Suprapubic skin (tissue), 3 donors: Measurements from ENCODE around the gene APIP.

Experiments
- POLR2A ChIP-seq, 2 donors: fragments of 450-650 bp; IDR thresholded peaks; one replicate each; pipeline ENCODE4 v1.6.1; 2017; ENCODE audit warnings: antibody characterized with exemption in 2 of 2, mild to moderate bottlenecking in 2 of 2, moderate library complexity in 2 of 2
- TF ChIP-seq, protein P1 (sequence below), 2 donors: fragments of 200-600 bp in 1 of 2; fragments of 450-650 bp in 1 of 2; sonication (generic) in 1 of 2; IDR thresholded peaks; one replicate each; pipeline ENCODE4 v1.5.1; 2016 to 2019; ENCODE audit warnings: antibody characterized with exemption in 2 of 2, mild to moderate bottlenecking in 1 of 2, moderate library complexity in 1 of 2

DNA sequence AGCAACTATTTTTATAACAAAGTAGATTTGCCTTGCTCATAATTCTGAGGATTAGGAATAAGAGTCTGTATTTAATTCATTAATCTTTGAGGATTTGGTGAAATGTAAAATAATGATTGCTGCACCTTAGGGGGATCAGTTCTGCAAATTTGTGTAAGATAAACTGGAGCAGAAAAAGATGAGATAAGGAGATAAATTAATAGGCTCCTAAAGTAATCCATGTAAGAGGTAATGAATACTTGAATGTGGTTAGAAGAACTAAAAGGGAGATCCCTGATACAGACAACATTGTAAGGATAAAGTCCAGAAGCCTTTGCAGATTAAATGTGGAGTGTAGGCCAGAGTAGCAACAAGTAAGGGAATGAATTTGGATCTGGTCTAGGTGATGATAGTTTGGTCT lies 45.9 kb upstream of the APIP start:
- TF ChIP-seq, protein P1, sequence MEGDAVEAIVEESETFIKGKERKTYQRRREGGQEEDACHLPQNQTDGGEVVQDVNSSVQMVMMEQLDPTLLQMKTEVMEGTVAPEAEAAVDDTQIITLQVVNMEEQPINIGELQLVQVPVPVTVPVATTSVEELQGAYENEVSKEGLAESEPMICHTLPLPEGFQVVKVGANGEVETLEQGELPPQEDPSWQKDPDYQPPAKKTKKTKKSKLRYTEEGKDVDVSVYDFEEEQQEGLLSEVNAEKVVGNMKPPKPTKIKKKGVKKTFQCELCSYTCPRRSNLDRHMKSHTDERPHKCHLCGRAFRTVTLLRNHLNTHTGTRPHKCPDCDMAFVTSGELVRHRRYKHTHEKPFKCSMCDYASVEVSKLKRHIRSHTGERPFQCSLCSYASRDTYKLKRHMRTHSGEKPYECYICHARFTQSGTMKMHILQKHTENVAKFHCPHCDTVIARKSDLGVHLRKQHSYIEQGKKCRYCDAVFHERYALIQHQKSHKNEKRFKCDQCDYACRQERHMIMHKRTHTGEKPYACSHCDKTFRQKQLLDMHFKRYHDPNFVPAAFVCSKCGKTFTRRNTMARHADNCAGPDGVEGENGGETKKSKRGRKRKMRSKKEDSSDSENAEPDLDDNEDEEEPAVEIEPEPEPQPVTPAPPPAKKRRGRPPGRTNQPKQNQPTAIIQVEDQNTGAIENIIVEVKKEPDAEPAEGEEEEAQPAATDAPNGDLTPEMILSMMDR (IDR thresholded peaks at IDR 0.05): no peak
- no peak for TF ChIP-seq POLR2A (IDR thresholded peaks at IDR 0.05)
